GM12878 (cell line): Measurements from ENCODE around the gene KCTD14. TPM values are rescaled to one million over a fixed set of nuclear protein-coding genes. Genes with fewer than 3 reads are reported as not detected.

Experiments
- ATAC-seq: fragments of 200-7000 bp; cut with Tn5 transposase; 3 replicates; pipeline ENCODE4 v1.9.1; 2020; ENCODE audit warnings: mild to moderate bottlenecking, moderate library complexity
- BruUV-seq: library from RNA; stranded (reverse); fragments of 400-500 nt; replicated peaks from 2 replicates; lab custom pipeline; 2021; lab: Mats Ljungman, UMichigan
- CTCF ChIA-PET: fragments of 300-600 bp; sonication (Branson Sonifier 250); formaldehyde crosslinking; extraction: SDS; loops from one replicate; lab custom pipeline; 2021; ENCODE audit warnings: inconsistent platforms; lab: Yijun Ruan, JAX
- POLR2A ChIA-PET: fragments of 350-600 bp; formaldehyde crosslinking; extraction: SDS; loops from one replicate; lab custom pipeline; 2021; ENCODE audit warnings: inconsistent platforms; lab: Charles Lee
- RAD21 ChIA-PET: fragments of 300-600 bp; sonication (Branson Sonifier 250); formaldehyde crosslinking; loops from one replicate; lab custom pipeline; 2023; ENCODE audit warnings: antibody characterized with exemption; ENCODE audit not compliant: unreplicated experiment; lab: Charles Lee
- SMC1A ChIA-PET: fragments of 300-600 bp; sonication (Branson Sonifier 250); formaldehyde crosslinking; loops from one replicate; lab custom pipeline; 2023; ENCODE audit not compliant: unreplicated experiment, uncharacterized antibody; lab: Charles Lee
- DNase-seq: peaks from one replicate; pipeline ENCODE4 v3.0.0-alpha.2; 2011; ENCODE audit warnings: low read depth, low spot score
- FAIRE-seq: peaks from 3 replicates; lab custom pipeline; 2011; peaks lifted over from hg19 to GRCh38; lab: Jason Lieb, UNC
- H2AFZ ChIP-seq: 2 replicates; pipeline ENCODE4 v1.6.0; 2011; ENCODE audit warnings: low read depth, low read length, control low read depth; ENCODE audit not compliant: control insufficient read depth
- H3K27ac ChIP-seq: 2 replicates; pipeline ENCODE4 v1.5.1; 2011; ENCODE audit warnings: control low read depth; ENCODE audit not compliant: control insufficient read depth, insufficient read depth
- H3K27me3 ChIP-seq, 2 experiments: replicated peaks in 1 of 2; 2 replicates each; pipeline versions ENCODE4 v1.6.0 to v1.6.1; 2011; ENCODE audit warnings: low read length in 1 of 2; ENCODE audit not compliant: control insufficient read depth in 2 of 2, insufficient read depth in 2 of 2
- H3K36me3 ChIP-seq, 2 experiments: 2 replicates each; pipeline ENCODE4 v1.5.1; 2011; ENCODE audit warnings: low read length in 1 of 2; ENCODE audit not compliant: control insufficient read depth in 2 of 2, insufficient read depth in 2 of 2
- H3K4me1 ChIP-seq: 2 replicates; pipeline ENCODE4 v1.6.1; 2011; ENCODE audit warnings: mild to moderate bottlenecking, low read length, moderate library complexity, mixed read lengths; ENCODE audit not compliant: control insufficient read depth, insufficient read depth
- H3K4me2 ChIP-seq: 2 replicates; pipeline ENCODE4 v1.6.0; 2011; ENCODE audit warnings: control low read depth; ENCODE audit not compliant: control insufficient read depth, insufficient read depth
- H3K4me3 ChIP-seq: fragments of 200-600 bp; sonication (generic); 2 replicates; pipeline ENCODE4 v1.5.1; 2016
- H3K79me2 ChIP-seq: 2 replicates; pipeline ENCODE4 v1.6.0; 2011; ENCODE audit warnings: low read length; ENCODE audit not compliant: control insufficient read depth, insufficient read depth
- H3K9ac ChIP-seq: 2 replicates; pipeline ENCODE4 v1.8.0; 2011; ENCODE audit warnings: low read length, control low read depth, mixed read lengths; ENCODE audit not compliant: control insufficient read depth, insufficient read depth
- H3K9me3 ChIP-seq: replicated peaks from 3 replicates; pipeline ENCODE4 v1.5.1; 2011; ENCODE audit warnings: mild to moderate bottlenecking, low read length; ENCODE audit not compliant: control insufficient read depth, insufficient read depth
- H4K20me1 ChIP-seq: 2 replicates; pipeline ENCODE4 v1.6.0; 2011; ENCODE audit not compliant: control insufficient read depth, insufficient read depth
- CTCF ChIP-seq, 3 experiments: IDR thresholded peaks in 2 of 3; conservative IDR thresholded peaks in 1 of 3; 2 replicates each; pipeline ENCODE4 v1.5.1; 2011; ENCODE audit warnings: low read depth in 3 of 3, low read length in 3 of 3, mild to moderate bottlenecking in 3 of 3, control low read depth in 2 of 3, moderate library complexity in 2 of 3, inconsistent platforms in 1 of 3, mixed read lengths in 1 of 3; ENCODE audit not compliant: control insufficient read depth in 2 of 3, insufficient read depth in 1 of 3; ENCODE audit errors: extremely low read depth in 1 of 3
- E4F1 ChIP-seq: fragments of 450-650 bp; IDR thresholded peaks from 2 replicates; pipeline ENCODE4 v1.6.1; 2018; ENCODE audit warnings: borderline replicate concordance, mild to moderate bottlenecking; ENCODE audit not compliant: partially characterized antibody
- HDAC6 ChIP-seq: fragments of 200-600 bp; sonication (generic); IDR thresholded peaks from one replicate; pipeline ENCODE4 v1.8.0; 2017; ENCODE audit warnings: antibody characterized with exemption; ENCODE audit not compliant: unreplicated experiment
- HDGF ChIP-seq: fragments of 450-650 bp; IDR thresholded peaks from 2 replicates; pipeline ENCODE4 v1.6.1; 2016; ENCODE audit warnings: antibody characterized with exemption
- IRF3 ChIP-seq: fragments of 450-650 bp; IDR thresholded peaks from 2 replicates; pipeline ENCODE4 v1.6.1; 2014; ENCODE audit warnings: mild to moderate bottlenecking
- KAT2A ChIP-seq: conservative IDR thresholded peaks from 2 replicates; pipeline ENCODE4 v1.6.1; 2011; ENCODE audit warnings: low read depth, low read length; ENCODE audit not compliant: control insufficient read depth
- NFYA ChIP-seq: IDR thresholded peaks from 2 replicates; pipeline ENCODE4 v1.6.1; 2011; ENCODE audit warnings: low read depth, mild to moderate bottlenecking, low read length, improper control_type of control experiment, borderline replicate concordance
- NFYB ChIP-seq: IDR thresholded peaks from 2 replicates; pipeline ENCODE4 v1.6.1; 2011; ENCODE audit warnings: low read depth, mild to moderate bottlenecking, low read length, improper control_type of control experiment, moderate library complexity; ENCODE audit not compliant: insufficient read depth
- RUNX3 ChIP-seq: IDR thresholded peaks from 2 replicates; pipeline ENCODE4 v1.6.1; 2012; ENCODE audit warnings: low read length, inconsistent platforms
- SIX5 ChIP-seq: IDR thresholded peaks from 2 replicates; pipeline ENCODE4 v1.6.1; 2011; ENCODE audit warnings: mild to moderate bottlenecking, low read depth, low read length, moderate library complexity; ENCODE audit not compliant: severe bottlenecking
- SMC3 ChIP-seq: IDR thresholded peaks from 2 replicates; pipeline ENCODE4 v1.6.1; 2011; ENCODE audit warnings: low read length, improper control_type of control experiment, borderline replicate concordance
- USF1 ChIP-seq: IDR thresholded peaks from 2 replicates; pipeline ENCODE4 v1.6.1; 2011; ENCODE audit warnings: borderline replicate concordance, low read depth, mild to moderate bottlenecking, moderate library complexity, mixed read lengths, low read length; ENCODE audit not compliant: insufficient read depth; ENCODE audit errors: extremely low read length
- YY1 ChIP-seq: IDR thresholded peaks from 2 replicates; pipeline ENCODE4 v1.6.1; 2011; ENCODE audit warnings: low read depth, mild to moderate bottlenecking, low read length
- ZNF24 ChIP-seq: fragments of 450-650 bp; IDR thresholded peaks from 2 replicates; pipeline ENCODE4 v1.6.1; 2017; ENCODE audit warnings: antibody characterized with exemption, mild to moderate bottlenecking
- ZSCAN29 ChIP-seq: fragments of 450-650 bp; IDR thresholded peaks from 2 replicates; pipeline ENCODE4 v1.6.1; 2017; ENCODE audit warnings: mild to moderate bottlenecking, moderate library complexity
- WGBS: methylation state at CpG from one replicate; pipeline ENCODE4 v1.1.6; 2016; ENCODE audit warnings: low lambda C conversion rate; ENCODE audit not compliant: insufficient replicate concordance, insufficient coverage; ENCODE audit errors: missing lambda C conversion rate; 5-methylcytosine and 5-hydroxymethylcytosine counted together
- in situ Hi-C: fragments of 300-500 bp; cut with MboI; formaldehyde crosslinking; loops from 9 replicates; pipeline ENCODE4 v1.14.3; 2018; ENCODE audit warnings: mixed read lengths
- intact Hi-C: fragments of 100-400 bp; cut with micrococcal nuclease; formaldehyde crosslinking; loops from one replicate; pipeline ENCODE4 v1.14.2; 2022; ENCODE audit not compliant: unreplicated experiment
- polyA plus RNA-seq, 11 experiments: library from polyadenylated mRNA; depleted of rRNA in 4 of 11; unstranded in 6 of 11; stranded (reverse) in 5 of 11; fragments of >200 nt; fragmentation: Nextera tagmentation in 4 of 11; fragmentation: Illumina TruSeq in 1 of 11; extraction: Ambion mirVana in 4 of 11; extraction: Trizol in 1 of 11; gene quantifications; 1 replicate in 1 of 11; 2 replicates in 10 of 11; pipeline versions ENCODE4 v1.2.1 to v1.2.3, GENCODE V29; 2011 to 2016; ENCODE audit warnings: inconsistent platforms in 2 of 11, missing spikeins in 2 of 11, low read depth in 1 of 11
- total RNA-seq, 4 experiments: library from RNA; depleted of rRNA in 3 of 4; stranded (reverse); fragments of >200 nt in 3 of 4; fragmentation: Illumina TruSeq in 1 of 4; extraction: Trizol in 1 of 4; gene quantifications; 2 replicates each; pipeline versions ENCODE4 v1.2.1 to v1.2.3, GENCODE V29; 2013 to 2021

Gene KCTD14
- total and polyA plus RNA-seq, 10 of the 15 experiments (the other 5 are each of a cell fraction or from before 2014, with no cell fraction given): 0.11 to 0.63 (median 0.48) TPM

GRCh38 chr11:78065203-78065602 lies 42.1 kb upstream of the KCTD14 start:
- peaks cover 0 to 10% of the 10 kb centered on the region in 2 experiments; a peak in 3 of 4 replicates for H3K36me3 ChIP-seq
- H4K20me1 ChIP-seq: no peaks in the 10 kb centered on the region
- H3K9me3 ChIP-seq: no peaks in the 10 kb centered on the region
- ChIA-PET CTCF (interaction anchor here (0.8 to 1.3 kb wide), 3 partner anchors 9 to 19 kb away, joined by 3 to 6 read pairs (median 5); no protein-coding TSS in a partner anchor), SMC1A (no interaction called here), RAD21 (no interaction called here), POLR2A (no interaction called here)
- intact Hi-C loops: no loop called here
- WGBS: 95% methylated on average over 2 of the region's 2 CpGs
- no peak overlapping the region for H3K4me3 ChIP-seq
- no peak for DNase-seq
- no peak for ATAC-seq
- BruUV-seq: no TSS peak
- no peak overlapping the region for H3K9ac ChIP-seq
- H3K27me3 ChIP-seq: no peaks in the 10 kb centered on the region
- H3K4me2 ChIP-seq: no peak overlapping the region
- in situ Hi-C loops: no loop called here
- no peaks in the 10 kb centered on the region for H3K79me2 ChIP-seq
- no peak for FAIRE-seq
- H3K27ac ChIP-seq: no peak overlapping the region
- no peaks in the 10 kb centered on the region for H3K4me1 ChIP-seq
- no peak overlapping the region for H2AFZ ChIP-seq
- no peak for TF ChIP-seq HDAC6
- no peak for TF ChIP-seq NFYA
- TF ChIP-seq YY1: no peak
- no peak for TF ChIP-seq ZSCAN29
- no peak for TF ChIP-seq SIX5
- TF ChIP-seq RUNX3: no peak
- TF ChIP-seq SMC3: no peak
- TF ChIP-seq HDGF: no peak
- no peak for TF ChIP-seq NFYB
- no peak for TF ChIP-seq ZNF24
- TF ChIP-seq E4F1: no peak
- TF ChIP-seq USF1: no peak
- TF ChIP-seq IRF3: no peak
- no peak for TF ChIP-seq KAT2A
- TF ChIP-seq CTCF (IDR thresholded peaks at IDR 0.05 in 2 of 3, conservative IDR thresholded peaks at IDR 0.05 in 1 of 3; ENCODE audit: control insufficient read depth in 2 of 3, extremely low read depth in 1 of 3, insufficient read depth in 1 of 3, low read depth in 3 of 3, low read length in 3 of 3): no peak
